ENCODE measurements around the gene AP1AR. TPM values are rescaled to one million over a fixed set of nuclear protein-coding genes. Genes with fewer than 3 reads are reported as not detected.

AP1AR gene
- total RNA-seq: 5.4 and 6.4 TPM in 2 replicates

GRCh38 chr4:112231779-112232713, at the start of gene AP1AR:
AP1AR (plus strand) TSS chr4:112231787; CDS start chr4:112232092, 305 bp downstream.

GRCh38 chr4:112296949-112297880, 65.6 kb downstream of the AP1AR start, which contains the start of gene ALPK1:
ALPK1 (plus strand) TSS chr4:112297369.

Other genes with a start within 250 kb of the AP1AR start
- 2.4 and 2.6 TPM in 2 replicates for gene FAM241A, start 86.3 kb upstream of the AP1AR start, total RNA-seq
- gene TIFA, start 54.1 kb downstream of the AP1AR start, total RNA-seq: 4.3 and 7.7 TPM in 2 replicates
- gene ALPK1, start 65.6 kb downstream of the AP1AR start, total RNA-seq: 7.5 and 8.5 TPM in 2 replicates

Measured in cardiac ventricle fibroblast (primary cell).